A549 (cell line): ENCODE data around the gene CCSER1.

Experiments
- HOXA7 ChIP-seq: fragments of 250-450 bp; sonication (Bioruptor Pico); IDR thresholded peaks from 2 replicates; pipeline ENCODE4 v1.5.0; 2020; ENCODE audit warnings: mild to moderate bottlenecking, moderate library complexity
- JUN ChIP-seq, 2 experiments: fragments of >200 bp; sonication (Bioruptor Twin); formaldehyde crosslinking; IDR thresholded peaks; 2 replicates in 1 of 2; 3 replicates in 1 of 2; pipeline ENCODE4 v1.6.1; 2016 to 2017
- PHF8 ChIP-seq: fragments of 200-600 bp; sonication (generic); IDR thresholded peaks from 2 replicates; pipeline ENCODE4 v1.6.1; 2016; ENCODE audit warnings: low read depth, mild to moderate bottlenecking, antibody characterized with exemption, moderate library complexity, borderline replicate concordance
- POLR2AphosphoS2 ChIP-seq: conservative IDR thresholded peaks from 2 replicates; pipeline ENCODE4 v1.6.1; 2012; ENCODE audit warnings: low read length, improper control_type of control experiment, inconsistent platforms
- TF ChIP-seq, protein P1 (sequence below): fragments of >200 bp; sonication (Bioruptor Twin); formaldehyde crosslinking; IDR thresholded peaks from 3 replicates; pipeline ENCODE4 v1.5.1; 2016

DNA sequence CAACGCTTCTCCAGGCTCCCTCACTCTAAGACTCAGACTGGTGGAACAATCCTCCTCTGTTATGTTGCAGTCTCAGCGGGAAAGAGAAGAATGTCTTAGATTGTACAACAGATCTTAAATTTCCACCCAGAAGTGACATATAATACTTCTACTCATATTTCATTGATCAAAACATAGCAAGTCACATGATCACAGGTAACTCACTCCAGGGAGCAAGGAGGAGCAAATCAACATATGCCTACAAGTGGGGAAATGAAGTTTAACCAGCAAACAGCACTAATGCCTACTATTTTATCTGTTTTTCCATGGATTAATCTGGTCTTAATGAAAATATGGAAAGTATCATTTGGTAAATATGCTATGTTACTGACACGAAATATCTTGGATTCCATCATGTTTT is 819.8 kb downstream of the CCSER1 start:
- TF ChIP-seq, protein P1, sequence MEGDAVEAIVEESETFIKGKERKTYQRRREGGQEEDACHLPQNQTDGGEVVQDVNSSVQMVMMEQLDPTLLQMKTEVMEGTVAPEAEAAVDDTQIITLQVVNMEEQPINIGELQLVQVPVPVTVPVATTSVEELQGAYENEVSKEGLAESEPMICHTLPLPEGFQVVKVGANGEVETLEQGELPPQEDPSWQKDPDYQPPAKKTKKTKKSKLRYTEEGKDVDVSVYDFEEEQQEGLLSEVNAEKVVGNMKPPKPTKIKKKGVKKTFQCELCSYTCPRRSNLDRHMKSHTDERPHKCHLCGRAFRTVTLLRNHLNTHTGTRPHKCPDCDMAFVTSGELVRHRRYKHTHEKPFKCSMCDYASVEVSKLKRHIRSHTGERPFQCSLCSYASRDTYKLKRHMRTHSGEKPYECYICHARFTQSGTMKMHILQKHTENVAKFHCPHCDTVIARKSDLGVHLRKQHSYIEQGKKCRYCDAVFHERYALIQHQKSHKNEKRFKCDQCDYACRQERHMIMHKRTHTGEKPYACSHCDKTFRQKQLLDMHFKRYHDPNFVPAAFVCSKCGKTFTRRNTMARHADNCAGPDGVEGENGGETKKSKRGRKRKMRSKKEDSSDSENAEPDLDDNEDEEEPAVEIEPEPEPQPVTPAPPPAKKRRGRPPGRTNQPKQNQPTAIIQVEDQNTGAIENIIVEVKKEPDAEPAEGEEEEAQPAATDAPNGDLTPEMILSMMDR = no peak
- TF ChIP-seq HOXA7 = no peak
- no peak for TF ChIP-seq PHF8
- no peak for TF ChIP-seq JUN (IDR thresholded peaks at IDR 0.05)
- no peak for TF ChIP-seq POLR2AphosphoS2
